HepG2 (cell line): Measurements from ENCODE around the gene KISS1. TPM values are rescaled to one million over a fixed set of nuclear protein-coding genes. Genes with fewer than 3 reads are reported as not detected.

ENCODE experiments used
- CC2D1A ChIP-seq: sonication (generic); formaldehyde crosslinking; IDR thresholded peaks from 2 replicates; pipeline ENCODE4 v1.8.1; 2023; ENCODE audit warnings: mild to moderate bottlenecking, missing genetic modification reagents
- CEBPZ ChIP-seq: IDR thresholded peaks from 2 replicates; pipeline ENCODE4 v1.6.1; 2012; ENCODE audit warnings: low read length, improper control_type of control experiment
- CHD4 ChIP-seq: fragments of 200-600 bp; sonication (generic); IDR thresholded peaks from 2 replicates; pipeline ENCODE4 v1.7.0; 2017; ENCODE audit warnings: mild to moderate bottlenecking, low read length, borderline replicate concordance
- GMEB1 ChIP-seq: sonication (generic); formaldehyde crosslinking; IDR thresholded peaks from 2 replicates; pipeline ENCODE4 v1.5.1; 2020; ENCODE audit warnings: missing genetic modification reagents, mild to moderate bottlenecking, borderline replicate concordance
- HBP1 ChIP-seq: IDR thresholded peaks from 2 replicates; pipeline ENCODE4 v1.6.1; 2016; ENCODE audit warnings: low read depth, control low read depth
- MATR3 ChIP-seq: sonication (generic); formaldehyde crosslinking; IDR thresholded peaks from 2 replicates; pipeline ENCODE4 v1.4.0; 2020; ENCODE audit warnings: missing genetic modification reagents
- POLR2A ChIP-seq, 2 experiments: IDR thresholded peaks; 2 replicates each; pipeline ENCODE4 v1.6.1; 2011; ENCODE audit warnings: low read depth in 2 of 2, low read length in 2 of 2, mild to moderate bottlenecking in 1 of 2, moderate library complexity in 1 of 2; ENCODE audit not compliant: insufficient read depth in 1 of 2
- POLR2AphosphoS5 ChIP-seq: IDR thresholded peaks from 2 replicates; pipeline ENCODE4 v1.6.1; 2012; ENCODE audit warnings: low read depth, low read length
- RFX3 ChIP-seq: IDR thresholded peaks from 2 replicates; pipeline ENCODE4 v1.6.1; 2016; ENCODE audit warnings: missing biosample characterization, missing genetic modification reagents
- TBX3 ChIP-seq: fragments of 450-650 bp; IDR thresholded peaks from 2 replicates; pipeline ENCODE4 v1.6.1; 2017; ENCODE audit warnings: antibody characterized with exemption, mild to moderate bottlenecking, inconsistent platforms, borderline replicate concordance
- TEAD3 ChIP-seq: optimal IDR thresholded peaks from 2 replicates; pipeline ENCODE3; 2016; ENCODE audit warnings: borderline replicate concordance
- TGIF2 ChIP-seq: IDR thresholded peaks from 2 replicates; pipeline ENCODE4 v1.6.1; 2016; ENCODE audit warnings: control low read depth, missing compliant biosample characterization
- UBTF ChIP-seq: sonication (generic); formaldehyde crosslinking; IDR thresholded peaks from 2 replicates; pipeline ENCODE4 v1.4.0; 2020; ENCODE audit warnings: mild to moderate bottlenecking, missing genetic modification reagents
- ZNF44 ChIP-seq: sonication (generic); formaldehyde crosslinking; IDR thresholded peaks from 2 replicates; pipeline ENCODE4 v1.5.1; 2020; ENCODE audit warnings: mild to moderate bottlenecking, missing genetic modification reagents
- ZNF772 ChIP-seq: sonication (generic); formaldehyde crosslinking; IDR thresholded peaks from 2 replicates; pipeline ENCODE4 v1.5.0; 2020; ENCODE audit warnings: mild to moderate bottlenecking, missing genetic modification reagents
- ZSCAN9 ChIP-seq: IDR thresholded peaks from 2 replicates; pipeline ENCODE4 v1.6.1; 2016; ENCODE audit warnings: borderline replicate concordance
- polyA plus RNA-seq, 8 experiments: library from polyadenylated mRNA; depleted of rRNA in 3 of 8; stranded (reverse) in 7 of 8; unstranded in 1 of 8; fragments of >200 nt; fragmentation: Illumina TruSeq in 4 of 8; extraction: Trizol in 4 of 8; gene quantifications; 2 replicates each; pipeline versions ENCODE4 v1.2.1 to v1.2.3, GENCODE V29; 2011 to 2016; ENCODE audit warnings: low read depth in 4 of 8, missing spikeins in 1 of 8, mixed read lengths in 1 of 8; ENCODE audit not compliant: insufficient read depth in 1 of 8
- total RNA-seq, 5 experiments: library from RNA; depleted of rRNA; stranded (reverse); fragments of >200 nt; fragmentation: Illumina TruSeq; extraction: Trizol; gene quantifications; 2 replicates each; pipeline ENCODE4 v1.2.3, GENCODE V29; 2016; ENCODE audit warnings: low read depth in 1 of 5
- TF ChIP-seq, protein P1 (sequence below): sonication (generic); formaldehyde crosslinking; IDR thresholded peaks from 2 replicates; pipeline ENCODE4 v1.4.0; 2020; ENCODE audit warnings: missing genetic modification reagents, borderline replicate concordance

Gene KISS1
- total and polyA plus RNA-seq, 2 of the 13 experiments (the other 11 are each of a cell fraction or from before 2014, with no cell fraction given), result 0.24 to 0.80 TPM

- TF ChIP-seq HBP1 (CRISPR knock-in tag) (no peak), TGIF2 (CRISPR knock-in tag) (peak; percentile 86), GMEB1 (CRISPR knock-in tag) (peak; percentile 52; the same call in 1 of the 2 replicates), CEBPZ (no peak), CHD4 (0 out of 2 replicates have a peak, but pooled peaks have one; percentile 26), MATR3 (CRISPR knock-in tag) (no peak), ZNF44 (CRISPR knock-in tag) (no peak), POLR2A (IDR thresholded peaks at IDR 0.05; ENCODE audit: insufficient read depth in 1 of 2, low read depth in 2 of 2, low read length in 2 of 2) (no peak), POLR2AphosphoS5 (no peak), ZSCAN9 (CRISPR knock-in tag) (no peak), ZNF772 (peak; percentile 78), UBTF (CRISPR knock-in tag) (peak; percentile 37; the same call in 1 of the 2 replicates), CC2D1A (no peak), RFX3 (CRISPR knock-in tag) (peak; percentile 36; the same call in 1 of the 2 replicates), TEAD3 (CRISPR knock-in tag) (peak; percentile 59), TBX3 (peak; percentile 54; the same call in 1 of the 2 replicates)
- TF ChIP-seq, protein P1, sequence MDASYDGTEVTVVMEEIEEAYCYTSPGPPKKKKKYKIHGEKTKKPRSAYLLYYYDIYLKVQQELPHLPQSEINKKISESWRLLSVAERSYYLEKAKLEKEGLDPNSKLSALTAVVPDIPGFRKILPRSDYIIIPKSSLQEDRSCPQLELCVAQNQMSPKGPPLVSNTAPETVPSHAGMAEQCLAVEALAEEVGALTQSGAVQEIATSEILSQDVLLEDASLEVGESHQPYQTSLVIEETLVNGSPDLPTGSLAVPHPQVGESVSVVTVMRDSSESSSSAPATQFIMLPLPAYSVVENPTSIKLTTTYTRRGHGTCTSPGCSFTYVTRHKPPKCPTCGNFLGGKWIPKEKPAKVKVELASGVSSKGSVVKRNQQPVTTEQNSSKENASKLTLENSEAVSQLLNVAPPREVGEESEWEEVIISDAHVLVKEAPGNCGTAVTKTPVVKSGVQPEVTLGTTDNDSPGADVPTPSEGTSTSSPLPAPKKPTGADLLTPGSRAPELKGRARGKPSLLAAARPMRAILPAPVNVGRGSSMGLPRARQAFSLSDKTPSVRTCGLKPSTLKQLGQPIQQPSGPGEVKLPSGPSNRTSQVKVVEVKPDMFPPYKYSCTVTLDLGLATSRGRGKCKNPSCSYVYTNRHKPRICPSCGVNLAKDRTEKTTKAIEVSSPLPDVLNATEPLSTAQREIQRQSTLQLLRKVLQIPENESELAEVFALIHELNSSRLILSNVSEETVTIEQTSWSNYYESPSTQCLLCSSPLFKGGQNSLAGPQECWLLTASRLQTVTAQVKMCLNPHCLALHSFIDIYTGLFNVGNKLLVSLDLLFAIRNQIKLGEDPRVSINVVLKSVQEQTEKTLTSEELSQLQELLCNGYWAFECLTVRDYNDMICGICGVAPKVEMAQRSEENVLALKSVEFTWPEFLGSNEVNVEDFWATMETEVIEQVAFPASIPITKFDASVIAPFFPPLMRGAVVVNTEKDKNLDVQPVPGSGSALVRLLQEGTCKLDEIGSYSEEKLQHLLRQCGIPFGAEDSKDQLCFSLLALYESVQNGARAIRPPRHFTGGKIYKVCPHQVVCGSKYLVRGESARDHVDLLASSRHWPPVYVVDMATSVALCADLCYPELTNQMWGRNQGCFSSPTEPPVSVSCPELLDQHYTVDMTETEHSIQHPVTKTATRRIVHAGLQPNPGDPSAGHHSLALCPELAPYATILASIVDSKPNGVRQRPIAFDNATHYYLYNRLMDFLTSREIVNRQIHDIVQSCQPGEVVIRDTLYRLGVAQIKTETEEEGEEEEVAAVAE (CRISPR knock-in tag), result peak; percentile 71; the same call in 1 of the 2 replicates
Observed at GRCh38 chr1:204145033-204145504, 51.2 kb downstream of the KISS1 start (continued).
